WERI-Rb-1 (cell line): ENCODE measurements around the gene MAP4.
"Not testable (repeated sequence)": the region's sequence is repeated elsewhere in the genome, so short reads cannot be mapped to it uniquely, and the experiment has no call there.

Experiments used
- DNase-seq: peaks from one replicate; pipeline ENCODE4 v3.0.0-alpha.2; 2020
- H3K27ac ChIP-seq: fragments of 250-450 bp; sonication (Bioruptor Pico); 2 replicates; pipeline ENCODE4 v1.5.1; 2020; ENCODE audit warnings: mild to moderate bottlenecking, moderate library complexity
- H3K27me3 ChIP-seq: fragments of 250-450 bp; sonication (Bioruptor Pico); 2 replicates; pipeline ENCODE4 v1.5.1; 2021; ENCODE audit warnings: mild to moderate bottlenecking, low read depth, moderate library complexity; ENCODE audit not compliant: insufficient read depth, severe bottlenecking
- H3K36me3 ChIP-seq: fragments of 250-450 bp; sonication (Bioruptor Pico); 2 replicates; pipeline ENCODE4 v1.5.1; 2020; ENCODE audit warnings: mild to moderate bottlenecking, moderate library complexity
- H3K4me3 ChIP-seq: 2 replicates; pipeline ENCODE4 v1.5.1; 2011; ENCODE audit warnings: low read depth, mild to moderate bottlenecking, control low read depth, low read length
- H3K9me3 ChIP-seq: fragments of 250-450 bp; sonication (Bioruptor Pico); 2 replicates; pipeline ENCODE4 v1.5.1; 2021; ENCODE audit warnings: mild to moderate bottlenecking, moderate library complexity; ENCODE audit not compliant: severe bottlenecking
- CTCF ChIP-seq: IDR thresholded peaks from 2 replicates; pipeline ENCODE4 v1.5.1; 2011; ENCODE audit warnings: low read depth, mild to moderate bottlenecking, control low read depth, inconsistent platforms, low read length

Gene MAP4

GRCh38 chr3:48012659-48013058 is 3.6 kb downstream of the MAP4 start:
- Histone ChIP-seq H3K4me3 (no peak overlapping the region), H3K27ac (no peak overlapping the region), H3K36me3 (peaks cover 8% of the 10 kb centered on the region), H3K27me3 (no peaks in the 10 kb centered on the region), H3K9me3 (no peaks in the 10 kb centered on the region)
- peak; percentile 34 for DNase-seq
- TF ChIP-seq CTCF: no peak

DNA sequence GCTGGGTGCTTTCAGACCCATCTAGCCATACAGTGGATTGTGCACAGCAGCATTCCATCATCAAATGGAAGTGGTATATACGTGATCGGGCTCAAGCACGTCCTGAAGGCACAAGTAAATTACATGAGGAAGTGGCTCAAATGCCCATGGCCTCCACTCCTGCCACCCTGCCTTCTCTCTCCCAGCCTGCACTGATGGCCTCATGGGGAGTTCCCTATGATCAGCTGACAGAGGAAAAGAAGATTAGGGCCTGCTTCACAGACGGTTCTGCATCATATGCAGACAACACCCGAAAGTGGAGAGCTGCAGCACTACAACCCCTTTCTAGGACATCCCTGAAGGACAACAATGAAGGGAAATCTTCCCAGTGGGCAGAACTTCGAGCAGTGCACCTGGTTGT is 8.2 kb downstream of the MAP4 start:
- H3K27me3 ChIP-seq, H3K9me3 ChIP-seq, H3K4me3 ChIP-seq, H3K27ac ChIP-seq, DNase-seq, H3K36me3 ChIP-seq: not testable (repeated sequence)

- DNase-seq, H3K9me3 ChIP-seq, H3K27me3 ChIP-seq, H3K4me3 ChIP-seq, H3K27ac ChIP-seq, H3K36me3 ChIP-seq: not testable (repeated sequence)
Observed at GRCh38 chr3:48007361-48007760, 8.9 kb downstream of the MAP4 start.

- not testable (repeated sequence) for H3K9me3 ChIP-seq, DNase-seq, H3K27ac ChIP-seq, H3K36me3 ChIP-seq, H3K27me3 ChIP-seq, H3K4me3 ChIP-seq
Observed at GRCh38 chr3:48006794-48007193, 9.4 kb downstream of the MAP4 start.

DNA sequence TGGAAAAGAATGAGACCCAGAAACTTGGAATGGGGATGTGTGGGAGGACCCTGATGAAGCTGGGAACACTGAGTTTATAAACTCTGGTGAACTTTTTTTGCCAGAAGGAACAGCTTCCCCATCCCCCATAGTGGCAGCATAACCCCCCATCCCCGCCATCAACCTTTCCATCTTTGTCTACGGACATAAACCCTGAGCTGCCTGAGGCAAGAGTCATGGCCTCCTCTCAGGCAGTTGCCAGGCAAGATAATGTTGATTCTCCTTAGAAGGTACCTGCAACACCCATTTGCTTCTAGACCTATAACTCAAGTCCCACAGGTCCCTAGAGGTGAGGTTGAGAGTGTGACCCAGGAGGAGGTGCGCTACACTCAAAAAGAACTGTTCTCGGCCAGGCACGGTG is 11.5 kb downstream of the MAP4 start:
- H3K27ac ChIP-seq: no peak overlapping the region
- peaks cover 8% of the 10 kb centered on the region for H3K36me3 ChIP-seq
- no peak for TF ChIP-seq CTCF
- DNase-seq: no peak
- no peaks in the 10 kb centered on the region for H3K27me3 ChIP-seq
- no peak overlapping the region for H3K4me3 ChIP-seq
- no peaks in the 10 kb centered on the region for H3K9me3 ChIP-seq

DNA sequence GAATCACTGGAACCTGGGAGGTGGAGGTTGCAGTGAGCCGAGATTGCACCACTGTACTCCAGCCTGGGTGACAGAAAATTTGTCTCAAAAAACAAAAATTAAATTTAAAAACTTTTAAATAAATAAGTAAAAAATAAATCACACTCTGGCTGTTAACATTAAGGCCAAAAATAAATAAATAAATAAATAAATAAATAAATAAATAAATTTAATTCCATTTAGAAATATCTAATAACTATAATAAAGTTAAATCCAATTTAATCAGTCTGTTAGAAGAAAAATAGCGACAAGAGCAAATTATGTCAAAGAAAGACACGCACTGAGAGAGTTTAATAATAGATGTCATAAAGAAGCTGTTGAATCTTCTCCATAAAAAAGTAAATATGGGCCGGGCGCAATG is 13.4 kb downstream of the MAP4 start:
- H3K27ac ChIP-seq: no peak overlapping the region
- TF ChIP-seq CTCF: no peak
- no peaks in the 10 kb centered on the region for H3K27me3 ChIP-seq
- H3K36me3 ChIP-seq: no peaks in the 10 kb centered on the region
- H3K9me3 ChIP-seq: no peaks in the 10 kb centered on the region
- no peak for DNase-seq
- no peak overlapping the region for H3K4me3 ChIP-seq

DNA sequence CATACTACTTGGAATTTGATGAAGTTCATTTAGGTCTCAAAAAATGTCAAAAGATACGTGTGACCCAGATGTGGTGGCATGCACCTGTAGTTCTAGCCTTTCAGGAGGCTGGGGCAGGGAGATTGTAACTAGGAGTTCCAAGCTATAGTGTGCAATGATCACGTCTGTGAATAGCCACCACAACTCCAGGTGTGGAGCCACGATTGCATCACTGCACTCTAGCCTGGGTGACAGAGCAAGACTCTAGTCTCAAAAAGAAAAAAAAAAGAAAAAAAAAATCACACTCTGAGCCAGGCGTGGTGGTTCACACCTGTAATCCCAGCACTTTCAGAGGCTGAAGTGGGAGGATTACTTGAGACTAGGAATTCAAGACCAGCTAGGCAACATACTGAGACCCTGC is 14.2 kb downstream of the MAP4 start:
- Histone ChIP-seq H3K27ac (no peak overlapping the region), H3K36me3 (no peaks in the 10 kb centered on the region), H3K4me3 (no peak overlapping the region), H3K9me3 (no peaks in the 10 kb centered on the region), H3K27me3 (no peaks in the 10 kb centered on the region)
- no peak for DNase-seq
- TF ChIP-seq CTCF: no peak
